ENCODE results near the gene NEGR1.
"Not testable (repeated sequence)": the region's sequence is repeated elsewhere in the genome, so short reads cannot be mapped to it uniquely, and the experiment has no call there.

Gene NEGR1

DNA sequence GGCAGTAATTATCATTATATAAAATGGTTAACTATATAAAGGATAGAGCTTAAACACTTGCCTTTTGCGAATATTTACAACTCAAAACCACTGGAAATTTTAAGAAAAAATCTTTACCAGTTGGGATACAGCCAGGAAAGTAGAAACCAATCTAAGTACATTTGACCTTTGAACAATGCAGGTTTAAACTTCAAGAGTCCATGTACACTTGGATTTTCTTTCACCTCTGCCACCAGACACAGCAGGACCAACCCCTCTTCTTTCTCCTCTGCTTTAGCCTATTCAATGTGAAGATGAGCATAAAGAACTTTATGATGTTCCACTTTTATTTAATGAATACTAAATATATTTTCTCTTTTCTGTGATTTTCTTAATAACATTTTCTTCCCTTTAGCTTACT, 361.1 kb downstream of the NEGR1 start:
- DNase-seq, result no peak

- DNase-seq, result no peak
These were observed 361.8 kb downstream of the NEGR1 start for GRCh38 chr1:71920556-71920955.

- DNase-seq, result no peak
These were observed 362.4 kb downstream of the NEGR1 start for GRCh38 chr1:71919811-71920509.

GRCh38 chr1:71918630-71919029, 363.7 kb downstream of the NEGR1 start:
- DNase-seq, result no peak

DNA sequence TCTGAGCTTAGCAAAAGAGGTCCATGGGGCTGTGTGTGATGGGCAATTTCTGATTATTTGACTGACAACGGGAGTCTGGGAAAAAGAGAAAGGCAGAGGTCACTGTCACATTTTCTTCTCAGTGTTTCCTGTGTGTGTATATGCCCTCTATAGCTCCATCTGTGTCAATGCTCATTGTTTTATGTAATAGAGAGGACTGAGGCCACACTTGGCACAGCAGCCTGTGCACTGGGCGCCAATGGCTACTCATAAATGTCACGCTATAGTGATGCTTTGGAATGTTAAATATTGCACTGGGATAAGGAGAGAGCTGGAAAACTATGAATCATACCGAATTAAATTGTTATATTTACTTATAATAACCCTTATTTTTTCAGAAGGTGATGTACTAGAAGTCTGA, 365.4 kb downstream of the NEGR1 start:
- no peak for DNase-seq

DNA sequence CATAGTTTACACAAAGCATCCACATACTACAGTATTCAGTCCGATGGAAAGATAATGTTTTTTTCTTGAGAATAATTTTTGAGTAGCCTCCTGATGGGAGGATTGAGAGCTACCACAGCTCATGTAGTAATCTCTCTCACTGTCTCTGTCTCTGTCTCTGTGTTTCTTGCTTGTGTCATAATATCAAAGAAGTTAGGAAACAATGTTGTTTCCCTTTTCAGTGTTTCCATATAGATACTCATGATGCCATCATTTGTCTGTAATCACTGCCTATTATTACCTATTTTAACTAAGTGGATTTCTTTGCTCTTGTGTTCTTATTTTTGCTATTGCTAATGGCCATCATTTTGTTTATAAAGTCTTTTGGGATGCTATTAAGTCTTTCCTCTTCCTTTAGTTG, 367.7 kb downstream of the NEGR1 start:
- no peak for DNase-seq

- no peak for DNase-seq
These were observed 373.4 kb downstream of the NEGR1 start for GRCh38 chr1:71908871-71909390.

- no peak for DNase-seq
These were observed 374.0 kb downstream of the NEGR1 start for GRCh38 chr1:71908303-71908702.

DNA sequence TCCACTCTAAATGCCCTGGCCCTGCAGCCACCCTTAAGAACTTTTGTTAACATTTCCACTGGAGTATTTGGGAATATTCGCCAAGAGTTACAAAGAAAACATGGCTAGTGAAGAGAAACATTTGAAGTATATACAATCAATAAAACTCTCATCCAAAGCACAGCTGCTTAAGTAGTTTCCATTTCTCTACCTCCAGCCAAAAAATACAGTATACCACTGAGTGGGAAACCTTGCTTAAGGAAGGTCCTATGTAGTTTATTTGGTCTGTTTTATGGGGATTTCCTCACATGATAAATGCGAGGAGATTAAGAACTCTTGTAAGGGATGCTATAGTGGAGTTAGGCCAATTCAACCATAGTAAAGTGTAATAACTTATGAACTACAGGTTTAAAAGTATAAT, 382.5 kb downstream of the NEGR1 start:
- no peak for DNase-seq

DNA sequence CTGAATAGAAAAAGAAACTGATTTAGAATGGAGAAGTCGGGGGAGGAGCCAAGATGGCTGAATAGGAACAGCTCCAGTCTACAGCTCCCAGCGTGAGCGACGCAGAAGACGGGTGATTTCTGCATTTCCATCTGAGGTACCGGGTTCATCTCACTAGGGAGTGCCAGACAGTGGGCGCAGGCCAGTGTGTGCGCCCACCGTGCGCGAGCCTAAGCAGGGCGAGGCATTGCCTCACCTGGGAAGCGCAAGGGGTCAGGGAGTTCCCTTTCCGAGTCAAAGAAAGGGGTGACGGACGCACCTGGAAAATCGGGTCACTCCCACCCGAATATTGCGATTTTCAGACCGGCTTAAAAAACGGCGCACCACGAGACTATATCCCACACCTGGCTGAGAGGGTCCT, 394.2 kb downstream of the NEGR1 start:
- not testable (repeated sequence) for DNase-seq

GRCh38 chr1:71885171-71885570, 397.2 kb downstream of the NEGR1 start:
- DNase-seq, result no peak

GRCh38 chr1:71882637-71883036, 399.7 kb downstream of the NEGR1 start:
- DNase-seq, result no peak

DNA sequence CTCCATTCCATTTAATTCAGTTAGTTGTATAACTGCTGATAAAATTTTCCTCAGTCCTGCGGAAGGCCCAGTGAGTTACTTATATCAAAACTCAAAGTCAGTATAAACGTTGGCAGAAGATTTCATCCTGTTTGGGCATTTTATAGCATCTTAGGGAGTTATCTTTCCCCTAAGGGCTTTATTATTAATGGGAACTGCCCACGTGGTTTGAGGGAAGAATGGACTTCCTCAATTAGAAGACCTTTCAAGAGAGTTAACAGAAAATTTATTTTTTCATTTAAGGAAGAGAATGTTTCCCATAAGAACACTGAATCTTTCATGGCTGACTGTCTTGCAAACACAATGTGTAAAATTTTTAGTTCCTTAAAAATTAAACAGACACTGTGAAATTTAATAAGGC, 400.1 kb downstream of the NEGR1 start:
- DNase-seq, result no peak

DNA sequence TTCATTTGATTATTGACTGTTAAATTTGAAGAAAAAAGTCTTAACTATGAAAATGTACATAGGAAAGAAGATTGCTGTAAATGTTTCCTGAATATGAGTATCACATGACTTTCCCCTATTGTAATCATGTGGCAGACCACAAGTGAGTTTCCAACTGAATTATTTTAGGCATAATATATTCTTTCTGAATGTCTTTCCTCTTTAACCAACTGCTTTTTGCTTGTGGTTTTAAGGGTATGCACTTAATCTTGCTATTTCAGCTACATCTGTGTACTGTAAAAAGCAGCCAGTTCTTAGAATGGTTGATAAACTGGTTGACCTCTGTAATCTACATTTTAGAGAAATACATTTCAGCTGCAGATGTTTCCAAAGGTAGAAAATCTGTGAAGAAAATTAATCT, 400.7 kb downstream of the NEGR1 start:
- no peak for DNase-seq

GRCh38 chr1:71869326-71869725, 413.0 kb downstream of the NEGR1 start:
- DNase-seq, result no peak

GRCh38 chr1:71862756-71863155, 419.6 kb downstream of the NEGR1 start:
- DNase-seq, result no peak

DNA sequence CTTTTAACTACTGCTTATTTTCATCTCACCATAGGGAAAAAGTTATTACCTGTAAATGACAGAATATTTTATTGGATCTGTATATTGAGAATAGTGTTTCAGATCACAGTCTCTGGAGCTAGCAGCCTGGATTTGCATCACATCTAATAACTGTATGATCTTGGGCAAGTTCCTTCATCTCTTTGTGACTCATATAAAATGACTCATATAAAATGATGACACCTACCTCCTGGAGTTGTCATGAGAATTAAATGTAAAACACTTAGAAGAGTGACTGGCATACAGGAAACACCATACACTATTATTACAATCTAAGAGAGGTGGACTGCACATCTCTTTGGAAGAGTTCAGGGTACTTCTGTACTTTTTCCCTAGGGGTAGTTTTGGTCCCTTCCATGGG, 421.3 kb downstream of the NEGR1 start:
- no peak for DNase-seq

- DNase-seq, result no peak
These were observed 422.5 kb downstream of the NEGR1 start for GRCh38 chr1:71859806-71860205.

- DNase-seq, result no peak
These were observed 424.5 kb downstream of the NEGR1 start for GRCh38 chr1:71857862-71858261.

- DNase-seq, result no peak
These were observed 429.0 kb downstream of the NEGR1 start for GRCh38 chr1:71853360-71853759.

DNA sequence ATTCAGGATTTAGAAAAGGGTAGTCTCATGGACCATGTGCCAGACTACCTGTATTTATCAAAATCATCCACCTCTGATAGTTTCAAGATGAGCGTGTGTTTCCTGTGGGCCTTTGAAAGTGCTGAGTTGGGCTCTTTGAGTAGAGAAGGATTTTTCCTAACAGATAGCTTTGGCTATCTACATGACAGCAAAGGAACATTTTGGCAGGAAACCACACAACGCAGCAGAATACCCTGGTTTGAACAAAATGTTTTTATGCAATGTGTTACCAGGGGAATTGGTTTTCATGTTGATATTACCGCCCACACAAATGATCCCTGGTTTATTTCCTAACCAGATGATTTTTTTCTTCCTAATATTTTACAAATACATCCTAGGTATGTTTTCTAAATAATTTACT, 431.4 kb downstream of the NEGR1 start:
- no peak for DNase-seq

- no peak for DNase-seq
These were observed 431.8 kb downstream of the NEGR1 start for GRCh38 chr1:71850515-71850914.

DNA sequence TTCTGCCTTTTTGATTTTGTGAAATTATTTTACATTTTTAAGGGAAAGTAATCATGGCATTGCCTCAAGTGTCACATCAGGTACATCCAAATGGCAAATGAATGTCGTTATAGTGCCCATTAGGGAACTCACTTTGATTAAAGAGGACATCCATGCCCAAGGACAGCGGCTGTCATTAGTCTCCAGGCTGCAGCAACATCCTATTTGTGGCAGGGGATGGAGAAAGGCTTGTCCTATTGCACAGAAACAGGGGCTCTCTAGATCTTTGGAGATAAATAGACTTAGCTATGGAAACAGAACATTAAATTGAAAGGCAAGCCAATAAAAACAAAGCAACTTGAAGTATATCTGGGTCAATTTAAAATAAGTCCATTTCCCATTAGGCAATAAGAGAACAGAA, 439.3 kb downstream of the NEGR1 start:
- DNase-seq, result no peak

DNA sequence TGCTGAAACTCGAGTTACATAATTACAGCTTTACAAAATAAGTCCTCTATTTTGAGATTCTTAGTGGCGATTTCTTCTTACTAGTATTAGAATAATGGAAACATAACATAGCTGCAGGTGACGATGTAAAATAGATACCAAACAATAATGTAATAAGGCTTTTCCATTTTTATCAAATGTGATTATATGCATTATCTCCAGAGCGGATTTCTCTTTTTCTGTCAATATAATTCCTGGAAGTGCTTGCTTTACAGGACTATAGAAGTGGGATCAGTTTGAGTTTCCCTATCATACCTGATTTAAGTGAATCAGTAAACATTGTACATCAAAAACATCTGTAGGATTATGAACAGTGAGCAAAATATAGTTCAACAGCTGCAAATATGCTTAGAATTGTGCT, 442.5 kb downstream of the NEGR1 start:
- no peak for DNase-seq

DNA sequence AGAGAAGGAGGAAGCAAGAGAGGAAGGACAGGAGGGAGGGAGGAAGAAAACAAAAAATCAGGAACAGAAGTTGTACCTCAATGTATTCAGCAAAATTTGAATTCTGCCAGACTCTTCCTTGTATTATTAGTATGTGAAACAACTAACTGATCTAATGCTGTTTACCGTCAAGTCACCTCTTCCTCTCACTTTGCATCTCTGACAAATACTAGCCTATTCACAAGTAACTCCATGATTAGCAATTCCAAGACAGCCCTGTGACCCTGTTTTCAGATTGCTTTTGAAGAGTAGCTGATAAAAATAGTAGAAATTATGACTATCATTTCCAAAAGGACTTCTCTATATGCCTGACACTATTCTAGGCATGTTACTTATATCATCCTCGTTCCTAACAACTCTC, 445.4 kb downstream of the NEGR1 start:
- no peak for DNase-seq
